Stimulated activated CD4-positive, alpha-beta T cell treated with anti-CD3 and anti-CD28 coated beads, Interleukin-4, amount 100 ng/mL, for 48 hours (primary cell): ENCODE data around the gene SPACA1.

Experiments used
- DNase-seq, 2 donors: peaks; one replicate each; pipeline ENCODE4 v3.0.0-alpha.2; 2020; ENCODE audit warnings: low read depth in 2 of 2

SPACA1 gene

GRCh38 chr6:88105741-88106340 lies 58.2 kb downstream of the SPACA1 start:
- DNase-seq = no peak

GRCh38 chr6:88107241-88107640 lies 59.6 kb downstream of the SPACA1 start:
- DNase-seq = no peak

GRCh38 chr6:88111991-88112390 lies 64.3 kb downstream of the SPACA1 start:
- no peak for DNase-seq

GRCh38 chr6:88114838-88115237 lies 67.2 kb downstream of the SPACA1 start:
- no peak for DNase-seq

GRCh38 chr6:88115307-88115706 lies 67.7 kb downstream of the SPACA1 start:
- DNase-seq = no peak

DNA sequence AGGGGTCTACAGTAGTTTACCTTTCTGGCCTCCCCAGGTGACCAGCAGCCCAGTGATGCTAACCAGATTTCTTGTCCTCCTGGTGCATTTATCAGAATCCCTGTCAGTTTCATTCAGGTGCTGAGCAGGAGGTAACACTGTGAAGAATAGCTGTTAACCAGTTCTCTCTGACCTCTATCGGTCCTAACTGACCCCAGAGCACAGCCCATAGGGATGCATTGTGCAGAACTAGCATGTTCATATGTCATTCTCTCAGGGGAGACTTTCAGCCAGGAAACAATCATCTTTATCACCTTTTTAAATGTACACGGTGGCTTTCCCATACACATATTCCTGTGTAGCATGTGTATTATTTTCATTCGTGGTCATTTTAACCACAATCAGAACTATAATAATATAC lies 68.6 kb downstream of the SPACA1 start:
- DNase-seq = no peak
